ENCODE measurements around the gene LONP2. TPM values are rescaled to one million over a fixed set of nuclear protein-coding genes. Genes with fewer than 3 reads are reported as not detected.

Gene LONP2
- total RNA-seq, 8 experiments from 2014 or later = 25.3 to 70.5 (median 42.5) TPM

- 64 to 100% (median 94%) methylated on average over 1 to 9 of the region's 11 CpGs for WGBS, 10 experiments
- in situ Hi-C loops (cut with MboI; ENCODE audit: low pct_unique_long_range_greater_than_20kb in 2 of 9, low sequenced_read_pairs in 9 of 9, unreplicated experiment in 9 of 9) = loop anchor here in 2 of 9 experiments (10.0 to 25.0 kb wide), 3 partner anchors 182 to 270 kb away; partner anchors contain the start of gene N4BP1 (in 1 of the 2)
- Histone ChIP-seq H3K4me3 (no peak overlapping the region), H3K27ac (no peak overlapping the region), H3K4me1 (replicated peaks in 1 of 2) (no peaks in the 10 kb centered on the region)
- ATAC-seq (replicated peaks in 6 of 8) = no peak
These were observed 111.1 kb downstream of the LONP2 start for GRCh38 chr16:48354877-48355855.

- WGBS, 10 experiments = 88 to 100% (median 100%) methylated on average over 1 to 4 of the region's 4 CpGs; no CpG with 5 or more reads in 3 of the 10 experiments
- peaks cover 0 to 4% of the 10 kb centered on the region in 2 donors for H3K4me1 ChIP-seq (replicated peaks in 1 of 2)
- in situ Hi-C loops (cut with MboI; ENCODE audit: low pct_unique_long_range_greater_than_20kb in 2 of 9, low sequenced_read_pairs in 9 of 9, unreplicated experiment in 9 of 9) = loop anchor here in 2 of 9 experiments (10.0 to 25.0 kb wide), 3 partner anchors 180 to 268 kb away; partner anchors contain the start of gene N4BP1 (in 1 of the 2)
- H3K4me3 ChIP-seq = no peak overlapping the region
- no peak for ATAC-seq (replicated peaks in 6 of 8)
- no peak overlapping the region for H3K27ac ChIP-seq
These were observed 112.7 kb downstream of the LONP2 start for GRCh38 chr16:48356633-48357376.

GRCh38 chr16:48358419-48358818 lies 114.3 kb downstream of the LONP2 start:
- H3K4me3 ChIP-seq = no peak overlapping the region
- 79 to 100% (median 100%) methylated on average over 1 to 3 of the region's 3 CpGs; no CpG with 5 or more reads in 3 of the 10 experiments for WGBS, 10 experiments
- in situ Hi-C loops (cut with MboI; ENCODE audit: low pct_unique_long_range_greater_than_20kb in 2 of 9, low sequenced_read_pairs in 9 of 9, unreplicated experiment in 9 of 9) = loop anchor here in 2 of 9 experiments (10.0 to 25.0 kb wide), 3 partner anchors 179 to 266 kb away; partner anchors contain the start of gene N4BP1 (in 1 of the 2)
- peaks cover 0 to 6% of the 10 kb centered on the region in 2 donors for H3K4me1 ChIP-seq (replicated peaks in 1 of 2)
- ATAC-seq (replicated peaks in 6 of 8) = no peak
- no peak overlapping the region for H3K27ac ChIP-seq

- 50 to 100% (median 100%) methylated on average over 1 to 2 of the region's 2 CpGs; no CpG with 5 or more reads in 3 of the 10 experiments for WGBS, 10 experiments
- Histone ChIP-seq H3K4me1 (replicated peaks in 1 of 2) (peaks cover 11 to 17% of the 10 kb centered on the region in 2 donors), H3K4me3 (no peak overlapping the region), H3K27ac (no peak overlapping the region)
- no peak for ATAC-seq (replicated peaks in 6 of 8)
- in situ Hi-C loops (cut with MboI; ENCODE audit: low pct_unique_long_range_greater_than_20kb in 2 of 9, low sequenced_read_pairs in 9 of 9, unreplicated experiment in 9 of 9) = loop anchor here in 2 of 9 experiments (10.0 to 25.0 kb wide), 3 partner anchors 177 to 265 kb away; partner anchors contain the start of gene N4BP1 (in 1 of the 2)
These were observed 115.9 kb downstream of the LONP2 start for GRCh38 chr16:48359983-48360382.

- Histone ChIP-seq H3K27ac (no peak overlapping the region), H3K4me1 (replicated peaks in 1 of 2) (peaks cover 14 to 20% of the 10 kb centered on the region in 2 donors), H3K4me3 (no peak overlapping the region)
- in situ Hi-C loops (cut with MboI; ENCODE audit: low pct_unique_long_range_greater_than_20kb in 2 of 9, low sequenced_read_pairs in 9 of 9, unreplicated experiment in 9 of 9) = loop anchor here in 2 of 9 experiments (25.0 kb wide), 2 partner anchors 176 to 251 kb away; partner anchors contain the start of gene N4BP1 (in 1 of the 2)
- no peak for ATAC-seq (replicated peaks in 6 of 8)
- WGBS, 10 experiments = 80 to 100% (median 100%) methylated on average over 1 to 3 of the region's 3 CpGs
These were observed 116.9 kb downstream of the LONP2 start for GRCh38 chr16:48361012-48361411.

GRCh38 chr16:48361540-48362144 lies 117.5 kb downstream of the LONP2 start:
- Histone ChIP-seq H3K4me3 (no peak overlapping the region), H3K27ac (no peak overlapping the region), H3K4me1 (replicated peaks in 1 of 2) (peaks cover 18 to 21% of the 10 kb centered on the region in 2 donors)
- in situ Hi-C loops (cut with MboI; ENCODE audit: low pct_unique_long_range_greater_than_20kb in 2 of 9, low sequenced_read_pairs in 9 of 9, unreplicated experiment in 9 of 9) = loop anchor here in 2 of 9 experiments (25.0 kb wide), 2 partner anchors 176 to 251 kb away; partner anchors contain the start of gene N4BP1 (in 1 of the 2)
- ATAC-seq (replicated peaks in 6 of 8) = peak in 1 of 8 experiments; percentile 2
- WGBS, 10 experiments = 87 to 100% (median 96%) methylated on average over 5 to 12 of the region's 12 CpGs; no CpG with 5 or more reads in 1 of the 10 experiments

GRCh38 chr16:48365025-48365600 lies 121.0 kb downstream of the LONP2 start:
- peaks cover 28 to 29% of the 10 kb centered on the region in 2 donors for H3K4me1 ChIP-seq (replicated peaks in 1 of 2)
- peak overlapping the region; percentile 31 to 46 (median 39) for H3K4me3 ChIP-seq
- 61 to 83% (median 72%) methylated on average over 1 to 13 of the region's 15 CpGs; no CpG with 5 or more reads in 2 of the 10 experiments for WGBS, 10 experiments
- H3K27ac ChIP-seq = peak overlapping the region in 1 of 2 donors; percentile 13
- in situ Hi-C loops (cut with MboI; ENCODE audit: low pct_unique_long_range_greater_than_20kb in 2 of 9, low sequenced_read_pairs in 9 of 9, unreplicated experiment in 9 of 9) = loop anchor here in 2 of 9 experiments (25.0 kb wide), 2 partner anchors 172 to 247 kb away; partner anchors contain the start of gene N4BP1 (in 1 of the 2)
- ATAC-seq (replicated peaks in 6 of 8) = peak in 3 of 8 experiments; percentile 0 to 18 (median 6)

GRCh38 chr16:48365601-48366164 lies 121.6 kb downstream of the LONP2 start:
- H3K4me1 ChIP-seq (replicated peaks in 1 of 2) = peaks cover 28 to 29% of the 10 kb centered on the region in 2 donors
- H3K4me3 ChIP-seq = peak overlapping the region; percentile 31 to 46 (median 39)
- ATAC-seq (replicated peaks in 6 of 8) = peak; percentile 94 to 98 (median 96)
- in situ Hi-C loops (cut with MboI; ENCODE audit: low pct_unique_long_range_greater_than_20kb in 2 of 9, low sequenced_read_pairs in 9 of 9, unreplicated experiment in 9 of 9) = loop anchor here in 2 of 9 experiments (25.0 kb wide), 2 partner anchors 172 to 247 kb away; partner anchors contain the start of gene N4BP1 (in 1 of the 2)
- peak overlapping the region; percentile 55 to 81 for H3K27ac ChIP-seq
- 0 to 4% methylated on average over 5 to 11 of the region's 33 CpGs; no CpG with 5 or more reads in 8 of the 10 experiments for WGBS, 10 experiments

GRCh38 chr16:48366165-48367093 lies 122.3 kb downstream of the LONP2 start:
- Histone ChIP-seq H3K4me1 (replicated peaks in 1 of 2) (peaks cover 28 to 29% of the 10 kb centered on the region in 2 donors), H3K4me3 (peak overlapping the region; percentile 31 to 46 (median 39)), H3K27ac (peak overlapping the region; percentile 55 to 81)
- ATAC-seq (replicated peaks in 6 of 8) = peak; percentile 57 to 71 (median 65)
- 0 to 47% (median 18%) methylated on average over 1 to 14 of the region's 21 CpGs for WGBS, 10 experiments
- in situ Hi-C loops (cut with MboI; ENCODE audit: low pct_unique_long_range_greater_than_20kb in 2 of 9, low sequenced_read_pairs in 9 of 9, unreplicated experiment in 9 of 9) = loop anchor here in 2 of 9 experiments (25.0 kb wide), 2 partner anchors 171 to 246 kb away; partner anchors contain the start of gene N4BP1 (in 1 of the 2)

GRCh38 chr16:48367441-48368049 lies 123.4 kb downstream of the LONP2 start:
- Histone ChIP-seq H3K4me1 (replicated peaks in 1 of 2) (peaks cover 23 to 36% of the 10 kb centered on the region in 2 donors), H3K27ac (peak overlapping the region in 1 of 2 donors; percentile 81), H3K4me3 (no peak overlapping the region)
- in situ Hi-C loops (cut with MboI; ENCODE audit: low pct_unique_long_range_greater_than_20kb in 2 of 9, low sequenced_read_pairs in 9 of 9, unreplicated experiment in 9 of 9) = loop anchor here in 2 of 9 experiments (25.0 kb wide), 2 partner anchors 170 to 245 kb away; partner anchors contain the start of gene N4BP1 (in 1 of the 2)
- 31 to 100% (median 83%) methylated on average over 1 to 2 of the region's 2 CpGs; no CpG with 5 or more reads in 1 of the 10 experiments for WGBS, 10 experiments
- ATAC-seq (replicated peaks in 6 of 8) = no peak

Data from motor neuron (in vitro differentiated cells).